PFSK-1 (cell line): ENCODE results near the gene ANGEL2.

Experiments
- POLR2AphosphoS5 ChIP-seq: IDR thresholded peaks from 2 replicates; pipeline ENCODE4 v1.6.1; 2012; ENCODE audit warnings: low read depth, mild to moderate bottlenecking, control low read depth, low read length, moderate library complexity
- TAF1 ChIP-seq: IDR thresholded peaks from 2 replicates; pipeline ENCODE4 v1.6.1; 2012; ENCODE audit warnings: low read length, control low read depth, borderline replicate concordance; ENCODE audit not compliant: insufficient read depth

DNA sequence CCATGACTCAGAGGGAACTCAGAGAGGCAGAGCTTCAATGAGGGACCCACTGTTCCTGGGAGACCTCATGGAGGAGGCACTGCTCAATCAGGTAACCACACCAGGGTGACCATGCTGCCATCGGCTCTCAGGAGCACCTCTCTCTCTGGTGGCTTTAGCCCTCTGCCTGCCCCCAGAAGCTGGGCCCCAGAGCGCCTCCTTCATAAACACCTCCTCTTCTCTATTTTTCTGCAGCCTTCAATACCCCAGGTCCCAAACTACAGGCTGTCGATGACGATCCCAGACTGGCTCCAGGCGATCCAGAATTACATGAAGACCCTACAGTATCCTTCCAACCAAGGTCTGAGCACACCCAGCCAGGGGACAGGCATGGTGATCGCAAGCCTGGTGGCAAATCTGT, 54.7 kb downstream of the ANGEL2 start:
- no peak for TF ChIP-seq POLR2AphosphoS5
- no peak for TF ChIP-seq TAF1
